Measurements from ENCODE around the gene B9D1.
"Not testable (repeated sequence)": the region's sequence is repeated elsewhere in the genome, so short reads cannot be mapped to it uniquely, and the experiment has no call there.

B9D1 gene

GRCh38 chr17:19359151-19359550 is 3.4 kb downstream of the B9D1 start:
- DNase-seq (ENCODE audit: low read depth in 2 of 2), result no peak

GRCh38 chr17:19357761-19358160 is 4.8 kb downstream of the B9D1 start:
- DNase-seq (ENCODE audit: low read depth in 2 of 2), result no peak

GRCh38 chr17:19357351-19357750 is 5.2 kb downstream of the B9D1 start:
- no peak for DNase-seq (ENCODE audit: low read depth in 2 of 2)

- no peak for DNase-seq (ENCODE audit: low read depth in 2 of 2)
These were observed 7.8 kb downstream of the B9D1 start for GRCh38 chr17:19354748-19355147.

GRCh38 chr17:19353401-19353800 is 9.1 kb downstream of the B9D1 start:
- DNase-seq (ENCODE audit: low read depth in 2 of 2), result not testable (repeated sequence)

- DNase-seq (ENCODE audit: low read depth in 2 of 2), result no peak
These were observed 13.7 kb downstream of the B9D1 start for GRCh38 chr17:19348806-19349205.

GRCh38 chr17:19348081-19348650 is 14.4 kb downstream of the B9D1 start:
- no peak for DNase-seq (ENCODE audit: low read depth in 2 of 2)

- DNase-seq (ENCODE audit: low read depth in 2 of 2), result no peak
These were observed 15.0 kb downstream of the B9D1 start for GRCh38 chr17:19347323-19348080.

- no peak for DNase-seq (ENCODE audit: low read depth in 2 of 2)
These were observed 15.9 kb downstream of the B9D1 start for GRCh38 chr17:19346351-19347255.

- DNase-seq (ENCODE audit: low read depth in 2 of 2), result no peak
These were observed 16.8 kb downstream of the B9D1 start for GRCh38 chr17:19345486-19346350.

GRCh38 chr17:19345067-19345460 is 17.5 kb downstream of the B9D1 start:
- DNase-seq (ENCODE audit: low read depth in 2 of 2), result no peak

- DNase-seq (ENCODE audit: low read depth in 2 of 2), result no peak
These were observed 18.0 kb downstream of the B9D1 start for GRCh38 chr17:19344311-19345066.

- DNase-seq (ENCODE audit: low read depth in 2 of 2), result no peak
These were observed 18.8 kb downstream of the B9D1 start for GRCh38 chr17:19343671-19344151.

GRCh38 chr17:19343256-19343630 is 19.3 kb downstream of the B9D1 start:
- no peak for DNase-seq (ENCODE audit: low read depth in 2 of 2)

GRCh38 chr17:19342611-19343255 is 19.8 kb downstream of the B9D1 start:
- DNase-seq (ENCODE audit: low read depth in 2 of 2), result no peak

GRCh38 chr17:19341641-19342610 is 20.6 kb downstream of the B9D1 start:
- no peak for DNase-seq (ENCODE audit: low read depth in 2 of 2)

- no peak for DNase-seq (ENCODE audit: low read depth in 2 of 2)
These were observed 21.3 kb downstream of the B9D1 start for GRCh38 chr17:19341211-19341631.

- no peak for DNase-seq (ENCODE audit: low read depth in 2 of 2)
These were observed 23.1 kb downstream of the B9D1 start for GRCh38 chr17:19339341-19339815.

Measured in stimulated activated CD8-positive, alpha-beta memory T cell treated with anti-CD3 and anti-CD28 coated beads, Interleukin-2, amount 100 ng/mL, for 1 hour (primary cell).